ENCODE results near the gene AFDN. TPM values are rescaled to one million over a fixed set of nuclear protein-coding genes. Genes with fewer than 3 reads are reported as not detected.

The AFDN gene
- total RNA-seq, result 140 and 195 TPM in 2 replicates

GRCh38 chr6:167826896-167827582, at the start of gene AFDN:
TSS of gene AFDN (plus strand) at chr6:167826911. CDS start at chr6:167827133, 222 bp downstream.

GRCh38 chr6:167997642-167998041, 170.9 kb downstream of the AFDN start, which contains the start of gene KIF25:
TSS of gene KIF25 (plus strand) at chr6:167997671. CDS start at chr6:168029586, 31,915 bp downstream.

Other genes with a start within 250 kb of the AFDN start
- not detected in 2 replicates for gene KIF25, start 170.8 kb downstream of the AFDN start, total RNA-seq